Pancreas (tissue), 10 donors: ENCODE measurements around the gene LAMP2. TPM values are rescaled to one million over a fixed set of nuclear protein-coding genes. Genes with fewer than 3 reads are reported as not detected.
A peak's percentile ranks its signal among the peaks of the same experiment; 100 is the strongest.

Source experiments
- ATAC-seq, 4 donors: fragments of 200-7000 bp; cut with Tn5 transposase; one replicate each; pipeline versions ENCODE4 v1.8.0 to v1.9.1; 2020; ENCODE audit warnings: mild to moderate bottlenecking in 4 of 4, moderate library complexity in 4 of 4
- DNase-seq, 6 donors: peaks; one replicate each; pipeline ENCODE4 v3.0.0-alpha.2; 2020
- FAIRE-seq: peaks from 2 replicates; lab custom pipeline; 2012; peaks lifted over from hg19 to GRCh38; lab: Jason Lieb, UNC
- H3K27ac ChIP-seq, 4 donors: fragments of 200-600 bp; sonication (generic); 1 replicate in 3 of 4; 2 replicates in 1 of 4; pipeline versions ENCODE4 v1.5.0 to v1.8.0; 2020
- H3K27me3 ChIP-seq, 4 donors: fragments of 200-600 bp; one replicate each; pipeline ENCODE4 v1.8.0; 2021
- H3K36me3 ChIP-seq, 3 donors: fragments of 200-600 bp; sonication (generic) in 1 of 3; one replicate each; pipeline versions ENCODE4 v1.5.0 to v1.8.0; 2020 to 2021
- H3K4me1 ChIP-seq, 3 donors: fragments of 200-600 bp; one replicate each; pipeline ENCODE4 v1.8.0; 2021
- H3K4me3 ChIP-seq, 4 donors: fragments of 200-600 bp; sonication (generic) in 2 of 4; one replicate each; pipeline versions ENCODE4 v1.5.0 to v1.8.0; 2020 to 2021
- H3K9me3 ChIP-seq, 4 donors: fragments of 200-600 bp; one replicate each; pipeline ENCODE4 v1.8.0; 2021
- WGBS, 2 donors: extraction: QIAGEN DNeasy Blood & Tissue Kit; methylation state at CpG; one replicate each; pipeline ENCODE4 v1.1.7; 2013; 5-methylcytosine and 5-hydroxymethylcytosine counted together
- intact Hi-C, 3 donors: fragments of 100-400 bp; cut with DNase I; formaldehyde crosslinking; loops; one replicate each; pipeline versions ENCODE4 v1.11.1 to v1.14.2; 2022
- polyA plus RNA-seq, 2 donors: library from polyadenylated mRNA; stranded (reverse); fragments of 200-250 nt; gene quantifications; one replicate each; pipeline ENCODE4 v1.2.3, GENCODE V29; 2013
- total RNA-seq, 6 donors: library from RNA; stranded (reverse); fragmentation: NEBNext Ultra II Directional in 4 of 6; extraction: Animal tissue kit (Norgen Biotek cat#: 25700) in 4 of 6; gene quantifications; one replicate each; pipeline versions ENCODE4 v1.2.1 to v1.2.4, GENCODE V29; 2021 to 2023
- TF ChIP-seq, protein P1 (sequence below), 4 donors: fragments of 200-600 bp; sonication (generic) in 3 of 4; IDR thresholded peaks; one replicate each; pipeline versions ENCODE4 v1.5.0 to v1.8.0; 2021; ENCODE audit warnings: antibody characterized with exemption in 4 of 4
- donor health status: healthy with polysubstance abuse.
- donor health status: DM: no; HTN: no; CAD: no; lungs with moderate emphysema.
- donor health status: DM: no; HTN: no; CAD: no.
- donor health status: control.
- donor health status: control.
- donor health status: Bipolar disorder and iron deficiency.
- donor health status: DM: yes; HTN: yes; CAD: no.
- donor health status: DM: no; HTN: no; CAD: no.
- donor health status: DM: no; HTN: no; CAD: no.
- donor health status: DM: yes; HTN: yes; CAD: no.

LAMP2 gene
- total and polyA plus RNA-seq, 8 donors, result 14.1 to 96.3 (median 41.1) TPM

DNA sequence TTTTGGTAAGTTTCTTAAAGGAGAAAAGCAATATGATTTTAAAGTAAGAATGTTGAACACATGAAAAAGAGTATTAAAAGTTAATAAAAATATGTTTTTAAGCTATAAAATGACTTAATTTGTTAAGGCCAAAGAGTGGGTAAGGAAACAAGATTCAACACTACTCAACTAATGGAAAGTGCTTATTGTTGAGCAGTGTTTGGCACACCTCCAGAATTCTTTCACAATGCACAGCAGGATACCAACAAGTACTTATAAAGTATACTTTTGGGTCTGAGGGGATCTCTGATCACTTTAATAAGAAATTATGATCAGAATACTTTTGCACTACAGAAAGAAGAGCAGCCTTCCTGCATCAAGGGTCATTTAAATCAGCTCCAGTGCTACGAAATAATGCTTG is 5.9 kb downstream of the LAMP2 start:
- no peak for DNase-seq
- H3K9me3 ChIP-seq, result no peaks in the 10 kb centered on the region
- H3K27ac ChIP-seq, result no peak overlapping the region
- no peak for ATAC-seq
- no peak for FAIRE-seq
- no peak overlapping the region for H3K4me3 ChIP-seq
- H3K4me1 ChIP-seq, result peaks cover 5 to 20% (median 5%) of the 10 kb centered on the region in 3 donors
- TF ChIP-seq, protein P1, sequence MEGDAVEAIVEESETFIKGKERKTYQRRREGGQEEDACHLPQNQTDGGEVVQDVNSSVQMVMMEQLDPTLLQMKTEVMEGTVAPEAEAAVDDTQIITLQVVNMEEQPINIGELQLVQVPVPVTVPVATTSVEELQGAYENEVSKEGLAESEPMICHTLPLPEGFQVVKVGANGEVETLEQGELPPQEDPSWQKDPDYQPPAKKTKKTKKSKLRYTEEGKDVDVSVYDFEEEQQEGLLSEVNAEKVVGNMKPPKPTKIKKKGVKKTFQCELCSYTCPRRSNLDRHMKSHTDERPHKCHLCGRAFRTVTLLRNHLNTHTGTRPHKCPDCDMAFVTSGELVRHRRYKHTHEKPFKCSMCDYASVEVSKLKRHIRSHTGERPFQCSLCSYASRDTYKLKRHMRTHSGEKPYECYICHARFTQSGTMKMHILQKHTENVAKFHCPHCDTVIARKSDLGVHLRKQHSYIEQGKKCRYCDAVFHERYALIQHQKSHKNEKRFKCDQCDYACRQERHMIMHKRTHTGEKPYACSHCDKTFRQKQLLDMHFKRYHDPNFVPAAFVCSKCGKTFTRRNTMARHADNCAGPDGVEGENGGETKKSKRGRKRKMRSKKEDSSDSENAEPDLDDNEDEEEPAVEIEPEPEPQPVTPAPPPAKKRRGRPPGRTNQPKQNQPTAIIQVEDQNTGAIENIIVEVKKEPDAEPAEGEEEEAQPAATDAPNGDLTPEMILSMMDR (IDR thresholded peaks at IDR 0.05), result no peak
- 67 to 100% methylated on average over 1 of the region's 1 CpG for WGBS, 2 donors
- intact Hi-C loops, result no loop called here
- no peaks in the 10 kb centered on the region for H3K36me3 ChIP-seq
- no peaks in the 10 kb centered on the region for H3K27me3 ChIP-seq

DNA sequence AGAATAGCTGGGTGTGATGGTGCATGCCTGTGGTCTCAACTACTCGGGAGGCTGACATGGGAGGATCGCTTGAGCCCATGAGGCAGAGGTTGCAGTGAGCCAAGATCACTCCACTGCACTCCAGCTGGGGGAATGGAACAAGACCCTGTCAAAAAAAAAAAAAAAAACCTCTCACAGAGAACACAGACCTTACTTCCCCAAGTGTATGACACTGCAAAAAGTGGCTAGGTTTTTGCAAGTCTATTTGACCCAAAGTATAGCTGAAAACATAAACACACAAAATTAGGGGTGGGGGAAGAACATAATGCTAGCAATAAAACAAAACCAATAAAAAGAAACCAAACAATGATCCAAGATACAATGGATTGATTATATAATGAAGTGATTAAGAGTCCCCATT is 6.7 kb downstream of the LAMP2 start:
- Histone ChIP-seq H3K4me3 (no peak overlapping the region), H3K36me3 (no peaks in the 10 kb centered on the region), H3K9me3 (no peaks in the 10 kb centered on the region), H3K27ac (no peak overlapping the region), H3K27me3 (no peaks in the 10 kb centered on the region), H3K4me1 (peaks cover 5 to 20% (median 5%) of the 10 kb centered on the region in 3 donors)
- 66 to 92% methylated on average over 2 of the region's 2 CpGs for WGBS, 2 donors
- TF ChIP-seq, protein P1 (IDR thresholded peaks at IDR 0.05), result no peak
- ATAC-seq (no peak), DNase-seq (no peak), FAIRE-seq (no peak)
- intact Hi-C loops, result no loop called here

DNA sequence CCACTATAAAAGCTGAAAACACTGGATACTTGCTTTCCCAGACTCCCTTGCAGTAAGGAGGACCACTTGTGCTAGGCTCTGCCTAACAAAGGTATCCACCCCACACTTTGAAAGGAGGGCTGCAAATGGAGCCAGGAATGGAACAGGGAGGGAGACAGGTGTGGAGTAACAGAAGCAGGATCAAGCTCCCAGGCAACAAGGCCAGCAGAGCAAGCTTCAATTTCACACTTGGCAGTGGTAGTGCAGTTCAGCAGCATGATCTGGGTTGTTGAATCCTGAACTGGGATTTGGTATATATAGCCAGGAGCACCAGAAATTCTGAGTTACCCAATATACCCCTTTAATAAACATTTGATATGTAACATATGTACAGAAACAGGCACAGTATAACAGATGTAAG is 9.8 kb downstream of the LAMP2 start:
- no peaks in the 10 kb centered on the region for H3K9me3 ChIP-seq
- TF ChIP-seq, protein P1 (IDR thresholded peaks at IDR 0.05), result no peak
- H3K27ac ChIP-seq, result no peak overlapping the region
- no peak for FAIRE-seq
- DNase-seq, result no peak
- intact Hi-C loops, result no loop called here
- no peak for ATAC-seq
- peaks cover 0 to 10% (median 0%) of the 10 kb centered on the region in 3 donors for H3K4me1 ChIP-seq
- no peaks in the 10 kb centered on the region for H3K27me3 ChIP-seq
- H3K36me3 ChIP-seq, result no peaks in the 10 kb centered on the region
- no peak overlapping the region for H3K4me3 ChIP-seq

DNA sequence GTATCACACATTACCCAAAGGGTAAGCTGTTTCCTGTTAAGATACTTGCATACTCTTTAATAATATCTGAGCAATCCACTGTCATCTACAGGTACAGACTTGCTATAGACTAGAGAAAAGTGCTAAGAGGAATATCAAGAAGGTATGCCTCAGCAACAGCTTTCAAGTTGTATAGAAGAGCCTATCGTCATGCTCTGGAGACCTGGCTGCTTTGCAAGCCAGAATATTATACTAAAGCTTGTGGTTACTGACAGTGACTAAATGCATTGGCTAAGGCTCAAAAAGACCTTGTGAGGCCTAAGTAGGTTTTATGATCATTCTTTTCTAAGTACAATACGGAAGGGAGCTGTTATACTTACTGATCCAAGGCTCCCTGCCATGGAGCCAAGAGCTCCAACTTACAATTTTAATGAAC is 11.3 kb downstream of the LAMP2 start:
- Histone ChIP-seq H3K36me3 (no peaks in the 10 kb centered on the region), H3K4me3 (no peak overlapping the region), H3K4me1 (no peaks in the 10 kb centered on the region), H3K27me3 (no peaks in the 10 kb centered on the region), H3K9me3 (no peaks in the 10 kb centered on the region), H3K27ac (no peak overlapping the region)
- intact Hi-C loops, result no loop called here
- DNase-seq (no peak), ATAC-seq (peak in 2 of 4 donors; percentile 19 to 63), FAIRE-seq (no peak)
- 46% methylated on average over 2 of the region's 2 CpGs for WGBS, 2 donors
- TF ChIP-seq, protein P1 (IDR thresholded peaks at IDR 0.05), result no peak

DNA sequence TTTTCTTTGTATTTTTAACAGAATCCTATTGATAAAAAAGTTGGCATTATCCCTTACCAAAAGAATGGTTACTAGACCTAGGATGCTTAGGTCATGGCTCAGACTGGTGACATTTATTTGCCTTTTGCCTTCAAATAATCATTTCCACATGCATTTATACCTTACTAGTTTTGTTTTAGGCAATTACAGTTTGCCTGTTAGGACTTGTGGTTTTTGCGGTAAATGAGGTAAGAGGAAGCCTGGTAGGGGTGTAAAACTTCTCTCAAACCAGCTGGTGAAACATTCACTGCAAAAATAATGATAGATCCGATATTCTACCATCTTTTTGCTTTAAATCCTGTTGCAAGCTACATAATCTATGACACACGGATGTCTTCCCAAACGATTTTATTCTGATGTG is 12.1 kb downstream of the LAMP2 start:
- no peak overlapping the region for H3K27ac ChIP-seq
- intact Hi-C loops, result no loop called here
- no peak for DNase-seq
- TF ChIP-seq, protein P1 (IDR thresholded peaks at IDR 0.05), result no peak
- H3K36me3 ChIP-seq, result no peaks in the 10 kb centered on the region
- no peak overlapping the region for H3K4me3 ChIP-seq
- H3K4me1 ChIP-seq, result no peaks in the 10 kb centered on the region
- no peaks in the 10 kb centered on the region for H3K27me3 ChIP-seq
- FAIRE-seq, result no peak
- WGBS, 2 donors, result 38 to 61% methylated on average over 4 of the region's 4 CpGs
- ATAC-seq, result no peak
- H3K9me3 ChIP-seq, result no peaks in the 10 kb centered on the region
